GM13977 (cell line): ENCODE measurements around the gene NFIB.

ENCODE experiments used
- DNase-seq: peaks from one replicate; pipeline ENCODE4 v3.0.0; 2012; ENCODE audit warnings: low spot score
- CTCF ChIP-seq: IDR thresholded peaks from 2 replicates; pipeline ENCODE4 v1.5.1; 2012; ENCODE audit warnings: mild to moderate bottlenecking, control low read depth; ENCODE audit not compliant: insufficient read depth; ENCODE audit errors: extremely low read depth, missing control alignments
- in situ Hi-C: fragments of 300-500 bp; cut with MboI; formaldehyde crosslinking; loops from one replicate; pipeline ENCODE4 v1.12.0; 2022; ENCODE audit warnings: low sequenced_read_pairs, low pct_unique_long_range_greater_than_20kb, mixed read lengths, inconsistent platforms; ENCODE audit not compliant: unreplicated experiment

The NFIB gene

DNA sequence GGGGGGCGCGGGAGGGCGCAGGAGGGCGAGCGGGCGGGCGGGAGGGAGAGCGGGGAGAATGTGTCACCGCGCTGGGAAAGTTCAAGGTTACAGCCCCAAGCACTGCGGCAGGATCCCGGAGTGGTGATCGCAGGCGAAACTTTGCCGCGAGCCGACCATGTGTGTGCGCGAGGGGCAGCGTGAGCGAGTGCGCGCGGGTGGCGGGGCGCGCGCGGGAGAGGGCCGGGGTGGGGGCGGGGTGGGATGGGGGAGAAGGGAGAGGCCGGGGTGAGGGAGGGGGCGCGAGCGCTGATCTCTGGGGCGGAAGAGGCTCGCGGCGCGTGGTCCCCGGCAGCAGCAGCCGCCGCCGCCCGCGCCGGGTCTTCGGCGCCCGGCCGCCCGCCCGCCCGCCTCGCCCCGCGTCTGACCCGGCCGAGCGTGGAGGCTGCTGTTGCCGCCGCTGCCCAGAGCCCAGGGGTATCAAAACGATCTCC lies at the start of gene NFIB:
Gene NFIB, minus strand, starts transcription at position 191 of the 473 bp plus-strand sequence. CDS start 630 bp downstream, outside the sequence.
- no peak for TF ChIP-seq CTCF
- peak; percentile 38 for DNase-seq
- in situ Hi-C loops, result no loop called here

- no peak for DNase-seq
- no peak for TF ChIP-seq CTCF
- in situ Hi-C loops, result no loop called here
Observed at GRCh38 chr9:14362175-14362574, 48.2 kb upstream of the NFIB start.

GRCh38 chr9:14361074-14361473 lies 47.1 kb upstream of the NFIB start:
- DNase-seq, result no peak
- no peak for TF ChIP-seq CTCF
- in situ Hi-C loops, result no loop called here

DNA sequence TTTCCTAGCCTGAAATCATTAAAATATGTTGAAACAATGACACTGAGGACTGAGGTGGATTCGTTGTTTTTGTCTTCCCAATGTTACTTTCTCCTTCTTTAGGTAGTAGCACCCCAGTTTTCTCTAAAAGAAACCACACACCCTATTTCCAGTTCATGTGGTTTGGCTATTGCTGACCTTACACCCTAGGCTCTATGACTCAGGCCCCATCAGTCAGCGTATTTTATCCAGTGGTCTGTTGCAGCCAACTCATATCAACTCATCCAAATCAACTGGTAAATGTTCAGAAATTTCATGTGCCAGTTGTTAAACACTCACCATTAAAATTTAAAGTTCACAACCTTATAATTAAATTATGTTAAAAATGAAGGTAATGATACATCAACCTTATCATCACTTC lies 44.6 kb upstream of the NFIB start:
- in situ Hi-C loops, result loop anchor here (10.0 kb wide), 1 partner anchor 934 kb away; no protein-coding TSS in a partner anchor
- no peak for TF ChIP-seq CTCF
- DNase-seq, result no peak

GRCh38 chr9:14356351-14357265 lies 42.7 kb upstream of the NFIB start:
- in situ Hi-C loops, result loop anchor here (10.0 kb wide), 1 partner anchor 932 kb away; no protein-coding TSS in a partner anchor
- TF ChIP-seq CTCF, result no peak
- no peak for DNase-seq

DNA sequence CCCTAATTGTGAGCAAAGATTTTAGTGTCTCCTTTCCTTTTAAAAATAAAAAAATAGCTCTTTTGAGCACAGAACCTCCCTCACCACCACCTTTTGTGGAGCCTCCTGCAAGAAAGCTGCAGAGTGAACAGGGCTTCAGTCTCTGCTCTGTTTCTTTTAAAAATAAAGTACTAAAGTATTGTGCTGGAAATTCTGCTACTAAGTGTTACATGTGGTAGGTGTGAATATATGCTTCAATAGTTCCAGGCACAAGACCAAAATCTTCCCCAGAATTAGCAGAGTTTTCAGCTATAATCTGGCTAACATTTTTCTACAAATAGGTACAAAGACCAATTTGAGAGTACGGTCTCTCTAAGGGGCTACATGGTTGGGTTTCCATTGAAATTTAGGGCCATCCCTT lies 40.3 kb upstream of the NFIB start:
- in situ Hi-C loops, result loop anchor here (10.0 kb wide), 1 partner anchor 929 kb away; no protein-coding TSS in a partner anchor
- TF ChIP-seq CTCF, result no peak
- no peak for DNase-seq
